ENCODE results near the gene SDCCAG8.

The SDCCAG8 gene

GRCh38 chr1:243379706-243380105 is 123.9 kb downstream of the SDCCAG8 start:
- no peak for FAIRE-seq
- no peak for DNase-seq (ENCODE audit: low spot score)

GRCh38 chr1:243388276-243388675 is 132.4 kb downstream of the SDCCAG8 start:
- DNase-seq (ENCODE audit: low spot score) (no peak), FAIRE-seq (no peak)

- no peak for FAIRE-seq
- no peak for DNase-seq (ENCODE audit: low spot score)
Measured at GRCh38 chr1:243390162-243390791, 134.4 kb downstream of the SDCCAG8 start.

GRCh38 chr1:243391355-243391754 is 135.5 kb downstream of the SDCCAG8 start:
- FAIRE-seq (no peak), DNase-seq (ENCODE audit: low spot score) (no peak)

- no peak for DNase-seq (ENCODE audit: low spot score)
- no peak for FAIRE-seq
Measured at GRCh38 chr1:243393096-243393495, 137.3 kb downstream of the SDCCAG8 start.

GRCh38 chr1:243394066-243394465 is 138.2 kb downstream of the SDCCAG8 start:
- DNase-seq (ENCODE audit: low spot score) = no peak
- FAIRE-seq = no peak

GRCh38 chr1:243394601-243395464 is 139.0 kb downstream of the SDCCAG8 start:
- no peak for FAIRE-seq
- DNase-seq (ENCODE audit: low spot score) = no peak

GRCh38 chr1:243396424-243396823 is 140.6 kb downstream of the SDCCAG8 start:
- FAIRE-seq (no peak), DNase-seq (ENCODE audit: low spot score) (no peak)

GRCh38 chr1:243396876-243397275 is 141.0 kb downstream of the SDCCAG8 start:
- DNase-seq (ENCODE audit: low spot score) (no peak), FAIRE-seq (no peak)

- DNase-seq (ENCODE audit: low spot score) (no peak), FAIRE-seq (no peak)
Measured at GRCh38 chr1:243397613-243398321, 141.9 kb downstream of the SDCCAG8 start.

GRCh38 chr1:243399561-243400155 is 143.8 kb downstream of the SDCCAG8 start:
- DNase-seq (ENCODE audit: low spot score) (no peak), FAIRE-seq (no peak)

GRCh38 chr1:243402868-243403267 is 147.0 kb downstream of the SDCCAG8 start:
- FAIRE-seq (no peak), DNase-seq (ENCODE audit: low spot score) (no peak)

GRCh38 chr1:243406424-243406823 is 150.6 kb downstream of the SDCCAG8 start:
- no peak for FAIRE-seq

GRCh38 chr1:243407284-243408018 is 151.6 kb downstream of the SDCCAG8 start:
- no peak for FAIRE-seq
- no peak for DNase-seq (ENCODE audit: low spot score)

More at GRCh38 chr1:243406424-243406823, 150.6 kb downstream of the SDCCAG8 start:
- no peak for DNase-seq (ENCODE audit: low spot score)

GRCh38 chr1:243408479-243408878 is 152.6 kb downstream of the SDCCAG8 start:
- no peak for DNase-seq (ENCODE audit: low spot score)
- FAIRE-seq = no peak

GRCh38 chr1:243409284-243409683 is 153.4 kb downstream of the SDCCAG8 start:
- no peak for DNase-seq (ENCODE audit: low spot score)
- no peak for FAIRE-seq

- no peak for DNase-seq (ENCODE audit: low spot score)
- no peak for FAIRE-seq
Measured at GRCh38 chr1:243411472-243411871, 155.6 kb downstream of the SDCCAG8 start.

- no peak for DNase-seq (ENCODE audit: low spot score)
- FAIRE-seq = no peak
Measured at GRCh38 chr1:243413431-243414151, 157.8 kb downstream of the SDCCAG8 start.

- DNase-seq (ENCODE audit: low spot score) = no peak
- no peak for FAIRE-seq
Measured at GRCh38 chr1:243414152-243414494, 158.3 kb downstream of the SDCCAG8 start.

GRCh38 chr1:243415663-243416408 is 160.0 kb downstream of the SDCCAG8 start:
- DNase-seq (ENCODE audit: low spot score) (no peak), FAIRE-seq (no peak)
